ENCODE results near the gene TXNRD2. TPM values are rescaled to one million over a fixed set of nuclear protein-coding genes. Genes with fewer than 3 reads are reported as not detected.
A peak's percentile ranks its signal among the peaks of the same experiment; 100 is the strongest.

Gene TXNRD2
- total RNA-seq, 1 experiment from 2014 or later = 22.9 TPM

GRCh38 chr22:19981961-19982920 is 40.6 kb upstream of the TXNRD2 start:
- no peak overlapping the region for H3K27ac ChIP-seq (ENCODE audit: insufficient read length, low read depth, low read length)
- H3K23me2 ChIP-seq (ENCODE audit: insufficient read length, low read depth, low read length, poor library complexity, severe bottlenecking) = no peaks in the 10 kb centered on the region
- no peak overlapping the region for H3K18ac ChIP-seq (ENCODE audit: insufficient read length, low read depth, low read length)
- Mint-ChIP-seq H3K27ac (no peak overlapping the region; a peak in 1 of 7 replicates), H3K36me3 (ENCODE audit: insufficient read depth in 1 of 3, low read depth in 3 of 3) (peaks cover 7 to 23% (median 21%) of the 10 kb centered on the region in 3 experiments; a peak in 6 of 7 replicates), H3K9me3 (no peaks in the 10 kb centered on the region), H3K4me3 (0 out of 5 replicates have a peak overlapping the region, but pooled peaks of 1 of the 2 experiments have one; percentile 23), H3K4me1 (peaks cover 5 to 6% of the 10 kb centered on the region in 2 experiments; a peak in 3 of 4 replicates), H3K27me3 (ENCODE audit: low read depth) (no peaks in the 10 kb centered on the region)
- H3K4ac ChIP-seq (ENCODE audit: low read depth, low read length) = no peak overlapping the region
- no peak overlapping the region for H2BK12ac ChIP-seq (ENCODE audit: insufficient read length, low read depth, low read length)
- TF ChIP-seq CTCF (conservative IDR thresholded peaks at IDR 0.05) = no peak
- H3K9ac ChIP-seq (ENCODE audit: extremely low read depth, insufficient read length, low read length) = no peak overlapping the region
- peaks cover 3% of the 10 kb centered on the region for H4K20me1 ChIP-seq (ENCODE audit: control insufficient read depth, insufficient read depth, insufficient read length)
- WGBS (ENCODE audit: extremely low coverage, insufficient read length, low lambda C conversion rate) = no CpG with 5 or more reads among the region's 16 CpGs
- H3K4me1 ChIP-seq (ENCODE audit: insufficient read depth, low read length) = no peaks in the 10 kb centered on the region; the same call in 1 of the 2 replicates
- H3K56ac ChIP-seq (ENCODE audit: insufficient read length, low read depth, low read length) = no peak overlapping the region
- H3K27me3 ChIP-seq (ENCODE audit: insufficient read depth, low read length) = no peaks in the 10 kb centered on the region
- no peak overlapping the region; the same call in 1 of the 2 replicates for H3K14ac ChIP-seq (ENCODE audit: insufficient read depth, low read length)
- H2BK15ac ChIP-seq (ENCODE audit: low read depth, low read length) = no peak overlapping the region
- no peak overlapping the region for H3K23ac ChIP-seq (ENCODE audit: insufficient read length, low read depth, low read length)
- H3K79me2 ChIP-seq (ENCODE audit: insufficient read depth, low read length) = no peaks in the 10 kb centered on the region
- H4K91ac ChIP-seq (ENCODE audit: insufficient read length, low read depth, low read length) = no peak overlapping the region
- H2BK20ac ChIP-seq (ENCODE audit: low read depth, low read length, poor library complexity, severe bottlenecking) = no peak overlapping the region
- DNase-seq = no peak
- H2BK120ac ChIP-seq (ENCODE audit: low read depth, low read length, poor library complexity, severe bottlenecking) = no peak overlapping the region
- no peak overlapping the region for H2AFZ ChIP-seq (ENCODE audit: low read length)
- H3K79me1 ChIP-seq (ENCODE audit: insufficient read depth, low read depth, low read length, poor library complexity, severe bottlenecking) = peaks cover 4% of the 10 kb centered on the region
- H4K5ac ChIP-seq (ENCODE audit: insufficient read length, low read depth, low read length) = no peak overlapping the region
- H3K4me2 ChIP-seq (ENCODE audit: insufficient read depth, insufficient read length, low read length) = no peak overlapping the region
- H3K9me3 ChIP-seq (ENCODE audit: control insufficient read depth, low read depth, low read length) = no peaks in the 10 kb centered on the region
- H3T11ph ChIP-seq (ENCODE audit: low read length) = no peak overlapping the region
- no peak overlapping the region for H4K8ac ChIP-seq (replicated peaks; ENCODE audit: insufficient read length, low read depth, low read length)
- no peak overlapping the region for H2AK5ac ChIP-seq (ENCODE audit: insufficient read length, low read length)
- H2BK5ac ChIP-seq (ENCODE audit: insufficient read length, low read length) = no peak overlapping the region
